Activated T-cell treated with anti-CD3 and anti-CD28 coated beads, Interleukin-2, amount 50 U/mL, for 24 hours (primary cell): Measurements from ENCODE around the gene DYNC1H1.

Experiments
- DNase-seq: peaks from one replicate; pipeline ENCODE4 v3.0.0-alpha.2; 2020
- H3K27ac Mint-ChIP-seq: 2 replicates; pipeline ENCODE4 v1.8.0; 2020; ENCODE audit warnings: mild to moderate bottlenecking, mixed read lengths
- H3K27me3 Mint-ChIP-seq: 2 replicates; pipeline ENCODE4 v1.8.0; 2020; ENCODE audit warnings: mixed read lengths
- H3K36me3 Mint-ChIP-seq: 2 replicates; pipeline ENCODE4 v1.8.0; 2020; ENCODE audit warnings: low read depth, mixed read lengths
- H3K4me1 Mint-ChIP-seq: 2 replicates; pipeline ENCODE4 v1.8.0; 2020; ENCODE audit warnings: low read depth, mixed read lengths
- H3K4me3 Mint-ChIP-seq: 2 replicates; pipeline ENCODE4 v1.8.0; 2020; ENCODE audit warnings: mild to moderate bottlenecking, moderate library complexity, mixed read lengths
- H3K9me3 Mint-ChIP-seq: 2 replicates; pipeline ENCODE4 v1.8.0; 2020; ENCODE audit warnings: mixed read lengths

The DYNC1H1 gene

GRCh38 chr14:102094101-102094500 is 129.7 kb downstream of the DYNC1H1 start:
- Mint-ChIP-seq H3K4me1 (peaks cover 34% of the 10 kb centered on the region), H3K9me3 (no peaks in the 10 kb centered on the region), H3K27ac (no peak overlapping the region), H3K4me3 (no peak overlapping the region), H3K36me3 (peaks cover 2% of the 10 kb centered on the region), H3K27me3 (no peaks in the 10 kb centered on the region)
- no peak for DNase-seq

- Mint-ChIP-seq H3K4me3 (no peak overlapping the region), H3K9me3 (no peaks in the 10 kb centered on the region), H3K36me3 (no peaks in the 10 kb centered on the region), H3K27ac (peak overlapping the region; percentile 62), H3K27me3 (no peaks in the 10 kb centered on the region), H3K4me1 (peaks cover 24% of the 10 kb centered on the region)
- no peak for DNase-seq
Measured at GRCh38 chr14:102095231-102095870, 131.0 kb downstream of the DYNC1H1 start.

- Mint-ChIP-seq H3K4me1 (peaks cover 24% of the 10 kb centered on the region), H3K27me3 (no peaks in the 10 kb centered on the region), H3K36me3 (no peaks in the 10 kb centered on the region), H3K27ac (peak overlapping the region; percentile 62), H3K4me3 (no peak overlapping the region), H3K9me3 (no peaks in the 10 kb centered on the region)
- no peak for DNase-seq
Measured at GRCh38 chr14:102095871-102096568, 131.6 kb downstream of the DYNC1H1 start.

- Mint-ChIP-seq H3K36me3 (no peaks in the 10 kb centered on the region), H3K27ac (no peak overlapping the region), H3K4me1 (peaks cover 24% of the 10 kb centered on the region), H3K4me3 (no peak overlapping the region), H3K27me3 (no peaks in the 10 kb centered on the region), H3K9me3 (no peaks in the 10 kb centered on the region)
- peak; percentile 78 for DNase-seq
Measured at GRCh38 chr14:102096569-102097188, 132.3 kb downstream of the DYNC1H1 start.

- H3K9me3 Mint-ChIP-seq, result no peaks in the 10 kb centered on the region
- no peak for DNase-seq
- peaks cover 24% of the 10 kb centered on the region for H3K4me1 Mint-ChIP-seq
- H3K27ac Mint-ChIP-seq, result no peak overlapping the region
- no peak overlapping the region for H3K4me3 Mint-ChIP-seq
- no peaks in the 10 kb centered on the region for H3K36me3 Mint-ChIP-seq
- H3K27me3 Mint-ChIP-seq, result no peaks in the 10 kb centered on the region
Measured at GRCh38 chr14:102097441-102098135, 133.2 kb downstream of the DYNC1H1 start.

- Mint-ChIP-seq H3K27me3 (peaks cover 5% of the 10 kb centered on the region), H3K9me3 (no peaks in the 10 kb centered on the region), H3K27ac (no peak overlapping the region), H3K36me3 (no peaks in the 10 kb centered on the region), H3K4me3 (no peak overlapping the region), H3K4me1 (no peaks in the 10 kb centered on the region)
- DNase-seq, result no peak
Measured at GRCh38 chr14:102103062-102103695, 138.8 kb downstream of the DYNC1H1 start.

GRCh38 chr14:102105369-102105768 is 141.0 kb downstream of the DYNC1H1 start:
- peaks cover 5% of the 10 kb centered on the region for H3K9me3 Mint-ChIP-seq
- no peak overlapping the region for H3K27ac Mint-ChIP-seq
- no peak for DNase-seq
- no peak overlapping the region for H3K4me3 Mint-ChIP-seq
- no peaks in the 10 kb centered on the region for H3K36me3 Mint-ChIP-seq
- H3K4me1 Mint-ChIP-seq, result no peaks in the 10 kb centered on the region
- H3K27me3 Mint-ChIP-seq, result peaks cover 5% of the 10 kb centered on the region
